Activated gamma-delta T cell treated with anti-CD3 and anti-CD28 coated beads, Interleukin-2, amount 50 U/mL, for 16 hours (primary cell): ENCODE results near the gene WFDC10B.
"Not testable (repeated sequence)": the region's sequence is repeated elsewhere in the genome, so short reads cannot be mapped to it uniquely, and the experiment has no call there.

Experiments used
- DNase-seq: peaks from one replicate; pipeline ENCODE4 v3.0.0-alpha.2; 2020; ENCODE audit warnings: low read depth

Gene WFDC10B

GRCh38 chr20:45647441-45648050 lies 57.3 kb downstream of the WFDC10B start:
- DNase-seq: no peak

- DNase-seq: no peak
These were observed 57.9 kb downstream of the WFDC10B start for GRCh38 chr20:45646875-45647274.

DNA sequence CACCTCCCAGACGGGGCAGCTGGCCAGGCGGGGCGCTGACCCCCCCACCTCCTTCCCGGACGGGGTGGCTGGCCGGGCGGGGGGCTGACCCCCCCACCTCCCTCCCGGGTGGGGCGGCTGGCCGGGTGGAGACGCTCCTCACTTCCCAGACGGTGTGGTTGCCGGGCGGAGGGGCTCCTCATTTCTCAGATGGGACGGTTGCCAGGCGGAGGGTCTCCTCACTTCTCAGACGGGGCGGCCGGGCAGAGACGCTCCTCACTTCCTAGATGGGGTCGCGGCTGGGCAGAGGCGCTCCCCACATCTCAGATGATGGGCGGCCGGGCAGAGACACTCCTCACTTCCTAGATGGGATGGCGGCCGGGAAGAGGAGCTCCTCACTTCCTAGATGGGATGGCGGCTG lies 59.0 kb downstream of the WFDC10B start:
- not testable (repeated sequence) for DNase-seq

DNA sequence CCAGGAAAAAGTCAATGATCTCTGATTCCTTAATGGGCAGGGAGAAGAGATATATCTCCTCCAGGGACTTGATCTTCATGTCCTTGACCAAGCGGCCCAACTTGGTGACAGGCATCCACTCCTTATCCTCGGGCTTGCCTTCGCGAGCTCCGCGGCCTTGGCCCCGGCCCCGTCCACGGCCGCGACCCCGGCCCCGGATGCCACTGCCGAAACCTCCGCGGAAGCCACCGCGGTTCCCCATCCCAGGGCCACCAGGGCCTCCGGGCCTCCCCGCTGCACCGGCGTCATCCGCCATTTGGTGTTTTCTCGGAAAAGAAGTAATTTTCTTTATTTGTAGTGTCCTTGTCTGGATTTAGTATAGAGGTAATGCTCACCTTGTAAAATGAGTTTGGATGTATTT lies 63.7 kb downstream of the WFDC10B start:
- not testable (repeated sequence) for DNase-seq

DNA sequence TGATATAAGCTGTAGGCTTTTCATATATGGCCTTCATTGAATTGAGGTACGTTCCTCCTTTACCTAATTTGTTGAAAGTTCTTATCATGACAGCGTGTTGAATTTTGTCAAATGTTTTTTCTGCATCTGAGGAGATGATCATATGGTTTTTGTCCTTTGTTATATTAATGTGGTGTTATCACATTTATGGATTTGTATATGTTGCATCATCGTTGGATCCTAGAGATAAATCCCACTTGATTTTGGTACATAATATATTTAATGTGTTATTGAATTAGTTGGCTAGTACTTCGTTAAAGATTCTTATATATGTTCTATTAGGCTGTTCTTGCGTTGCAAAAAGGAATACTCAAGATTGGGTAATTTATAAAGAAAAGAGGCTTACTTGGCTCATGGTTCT lies 65.1 kb downstream of the WFDC10B start:
- no peak for DNase-seq

DNA sequence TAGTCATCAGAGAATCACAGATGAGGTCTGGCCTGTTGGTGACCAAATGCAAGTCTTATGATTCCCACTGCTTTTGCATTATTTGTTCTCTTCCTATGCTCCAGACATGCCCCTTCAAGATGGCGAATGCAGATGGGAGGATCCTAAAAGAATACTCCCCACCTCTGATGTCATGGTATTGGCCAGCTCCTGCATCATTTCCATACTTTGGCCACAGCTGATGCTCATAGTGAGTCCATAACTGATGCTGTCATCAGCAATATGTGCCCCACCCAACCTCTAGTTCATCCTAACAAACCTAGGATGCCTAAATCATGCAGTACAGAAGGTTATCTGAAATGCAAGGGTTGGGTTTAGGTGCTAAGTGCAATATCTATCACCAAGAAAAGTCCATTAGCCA lies 68.3 kb downstream of the WFDC10B start:
- no peak for DNase-seq
